ENCODE measurements around the gene HSPA1A.
A peak's percentile ranks its signal among the peaks of the same experiment; 100 is the strongest.
"Not testable (repeated sequence)": the region's sequence is repeated elsewhere in the genome, so short reads cannot be mapped to it uniquely, and the experiment has no call there.

HSPA1A gene

DNA sequence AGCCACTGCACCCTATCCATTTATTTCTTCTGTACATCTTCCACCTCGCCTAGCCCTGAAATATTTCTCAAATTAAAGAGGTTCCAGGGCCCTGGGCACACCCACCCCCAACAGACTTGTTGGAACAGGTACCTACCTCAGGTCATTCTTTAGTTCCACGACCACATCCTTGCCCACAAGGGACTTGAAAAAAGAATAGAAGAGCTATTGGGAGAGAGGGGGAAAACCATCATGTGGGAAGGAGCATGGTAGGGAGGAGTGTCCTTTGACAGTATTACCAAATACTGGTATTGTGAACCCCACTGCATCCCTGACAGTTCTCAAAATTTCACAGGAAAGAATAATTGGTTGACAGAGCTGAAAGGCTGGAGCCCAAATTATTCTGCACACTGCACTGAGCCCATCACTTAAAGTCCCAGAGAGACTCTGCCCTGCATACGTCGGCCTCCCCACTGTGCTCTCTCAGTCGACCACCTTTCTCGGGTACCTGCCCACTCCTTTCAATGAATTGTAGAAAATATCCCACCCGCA is 9.3 kb upstream of the HSPA1A start:
- H3K27me3 ChIP-seq (ENCODE audit: insufficient read depth, low read depth, severe bottlenecking): no peaks in the 10 kb centered on the region
- peak overlapping the region; percentile 83 for H3K4me3 ChIP-seq (ENCODE audit: low read depth, low read length)
- H3K36me3 ChIP-seq: peaks cover 46% of the 10 kb centered on the region
- H3K9me3 ChIP-seq (ENCODE audit: severe bottlenecking): peaks cover 13% of the 10 kb centered on the region
- TF ChIP-seq, protein P1, sequence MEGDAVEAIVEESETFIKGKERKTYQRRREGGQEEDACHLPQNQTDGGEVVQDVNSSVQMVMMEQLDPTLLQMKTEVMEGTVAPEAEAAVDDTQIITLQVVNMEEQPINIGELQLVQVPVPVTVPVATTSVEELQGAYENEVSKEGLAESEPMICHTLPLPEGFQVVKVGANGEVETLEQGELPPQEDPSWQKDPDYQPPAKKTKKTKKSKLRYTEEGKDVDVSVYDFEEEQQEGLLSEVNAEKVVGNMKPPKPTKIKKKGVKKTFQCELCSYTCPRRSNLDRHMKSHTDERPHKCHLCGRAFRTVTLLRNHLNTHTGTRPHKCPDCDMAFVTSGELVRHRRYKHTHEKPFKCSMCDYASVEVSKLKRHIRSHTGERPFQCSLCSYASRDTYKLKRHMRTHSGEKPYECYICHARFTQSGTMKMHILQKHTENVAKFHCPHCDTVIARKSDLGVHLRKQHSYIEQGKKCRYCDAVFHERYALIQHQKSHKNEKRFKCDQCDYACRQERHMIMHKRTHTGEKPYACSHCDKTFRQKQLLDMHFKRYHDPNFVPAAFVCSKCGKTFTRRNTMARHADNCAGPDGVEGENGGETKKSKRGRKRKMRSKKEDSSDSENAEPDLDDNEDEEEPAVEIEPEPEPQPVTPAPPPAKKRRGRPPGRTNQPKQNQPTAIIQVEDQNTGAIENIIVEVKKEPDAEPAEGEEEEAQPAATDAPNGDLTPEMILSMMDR (IDR thresholded peaks at IDR 0.05; ENCODE audit: low read depth, low read length): no peak
- peak overlapping the region; percentile 87 for H3K27ac ChIP-seq
- no peak for DNase-seq

DNA sequence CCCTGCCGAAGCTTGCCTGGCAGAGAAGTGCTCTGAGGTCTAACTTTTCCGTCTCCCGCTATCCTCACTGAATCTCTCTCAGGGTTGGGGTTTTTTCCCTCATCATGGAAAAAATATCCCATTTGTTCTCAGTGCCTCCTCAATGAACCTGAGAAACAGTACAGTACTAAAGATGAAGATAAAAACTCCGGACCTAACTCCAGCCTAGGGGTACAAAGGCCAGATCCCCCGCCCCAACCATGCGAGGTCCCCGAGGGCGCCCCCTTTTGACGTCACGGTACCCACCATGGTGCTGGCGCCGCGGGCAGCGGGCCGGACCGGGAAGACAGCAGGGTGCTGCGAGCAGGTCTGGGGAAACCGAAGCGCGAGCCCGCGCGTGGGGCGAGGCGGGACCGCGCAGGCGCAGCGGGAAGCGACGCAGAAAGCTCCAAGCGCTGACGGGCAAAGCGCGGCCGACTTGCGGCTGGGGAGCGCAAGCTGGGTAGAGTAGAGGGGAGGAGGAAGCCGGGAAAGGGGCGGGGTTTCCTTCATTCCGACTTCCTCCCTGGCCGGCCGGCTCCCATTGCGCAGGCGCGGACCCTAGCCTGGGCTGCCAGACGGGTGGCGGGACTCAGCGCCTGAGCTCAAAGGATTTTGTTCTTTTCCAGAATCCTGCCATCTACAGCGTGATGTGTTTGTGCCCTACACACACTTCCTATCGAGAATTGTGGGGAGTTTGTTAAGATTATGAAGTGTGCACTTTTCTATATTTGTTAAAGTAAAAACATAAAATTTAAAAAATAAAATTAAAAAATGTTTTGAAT is 8.7 kb upstream of the HSPA1A start, which contains the start of gene LSM2:
TSS of gene LSM2 (minus strand) at position 497 of the 803 bp plus-strand sequence. CDS start at position 288, 209 bp downstream.
- TF ChIP-seq, protein P1 (IDR thresholded peaks at IDR 0.05; ENCODE audit: low read depth, low read length): peak; percentile 57
- H3K9me3 ChIP-seq (ENCODE audit: severe bottlenecking): peaks cover 17% of the 10 kb centered on the region

DNA sequence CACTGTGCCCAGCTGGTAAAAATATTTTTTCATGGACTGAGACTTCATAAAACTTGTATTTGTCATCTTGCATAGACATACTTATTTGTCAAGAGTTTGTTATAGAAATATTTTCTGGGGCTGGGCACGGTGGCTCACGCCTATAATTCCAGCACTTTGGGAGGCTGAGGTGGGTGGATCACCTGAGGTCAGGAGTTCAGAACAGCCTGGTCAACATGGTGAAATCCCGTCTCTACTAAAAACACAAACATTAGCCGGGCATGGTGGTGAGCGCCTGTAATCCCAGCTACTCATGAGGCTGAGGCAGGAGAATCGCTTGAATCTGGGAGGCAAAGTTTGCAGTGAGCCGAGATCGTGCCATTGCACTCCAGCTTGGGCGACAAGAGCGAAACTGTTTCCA is 6.7 kb upstream of the HSPA1A start:
- Histone ChIP-seq H3K9me3 (ENCODE audit: severe bottlenecking) (peaks cover 24% of the 10 kb centered on the region), H3K36me3 (peaks cover 21% of the 10 kb centered on the region), H3K4me3 (ENCODE audit: low read depth, low read length) (peak overlapping the region; percentile 2; the same call in 1 of the 2 replicates), H3K27ac (peak overlapping the region; percentile 87)
- H3K27me3 ChIP-seq (ENCODE audit: insufficient read depth, low read depth, severe bottlenecking): not testable (repeated sequence)
- DNase-seq: peak; percentile 85

More for the DNA sequence above, 8.7 kb upstream of the HSPA1A start, which contains the start of gene LSM2:
- Histone ChIP-seq H3K36me3 (peaks cover 40% of the 10 kb centered on the region), H3K27ac (peak within 1 kb of the TSS; percentile 87), H3K27me3 (ENCODE audit: insufficient read depth, low read depth, severe bottlenecking) (no peaks in the 10 kb centered on the region), H3K4me3 (ENCODE audit: low read depth, low read length) (peak within 1 kb of the TSS; percentile 83)
- DNase-seq: peak; percentile 100

DNA sequence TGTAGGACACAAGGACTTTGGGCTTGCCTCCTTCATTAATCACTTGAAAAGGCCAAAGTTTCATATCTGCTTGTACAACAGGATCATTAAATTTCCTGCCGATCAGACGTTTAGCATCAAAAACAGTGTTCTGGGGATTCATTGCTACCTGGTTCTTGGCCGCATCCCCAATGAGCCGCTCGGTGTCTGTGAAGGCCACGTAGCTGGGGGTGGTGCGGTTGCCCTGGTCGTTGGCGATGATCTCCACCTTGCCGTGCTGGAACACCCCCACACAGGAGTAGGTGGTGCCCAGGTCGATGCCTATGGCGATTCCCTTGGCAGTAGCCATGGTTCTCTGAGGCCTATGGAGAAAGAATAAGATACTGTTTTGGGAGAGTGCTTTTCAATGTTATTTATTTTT is 3.7 kb upstream of the HSPA1A start:
- Histone ChIP-seq H3K27ac (no peak overlapping the region), H3K36me3 (no peaks in the 10 kb centered on the region), H3K4me3 (ENCODE audit: low read depth, low read length) (no peak overlapping the region), H3K27me3 (ENCODE audit: insufficient read depth, low read depth, severe bottlenecking) (no peaks in the 10 kb centered on the region), H3K9me3 (ENCODE audit: severe bottlenecking) (peaks cover 42% of the 10 kb centered on the region)
- no peak for DNase-seq
- TF ChIP-seq, protein P1 (IDR thresholded peaks at IDR 0.05; ENCODE audit: low read depth, low read length): no peak

DNA sequence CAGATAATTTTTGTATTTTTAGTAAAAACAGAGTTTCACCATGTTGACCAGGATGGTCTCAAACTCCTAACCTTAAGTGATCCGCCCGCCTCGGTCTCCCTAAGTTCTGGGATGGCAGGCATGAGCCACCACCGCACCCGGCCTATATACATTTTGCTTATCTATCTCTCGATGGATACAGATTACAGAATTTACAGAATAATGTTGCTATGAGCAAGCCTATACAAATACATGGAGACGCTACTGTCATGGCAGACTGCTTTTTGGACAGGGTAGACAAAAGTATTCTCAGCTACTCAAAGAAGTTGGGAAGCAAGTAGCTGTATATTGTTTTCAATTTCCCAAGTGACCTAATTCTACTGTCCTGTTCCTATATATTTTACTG is 1.9 kb upstream of the HSPA1A start:
- TF ChIP-seq, protein P1 (IDR thresholded peaks at IDR 0.05; ENCODE audit: low read depth, low read length): no peak
- H3K9me3 ChIP-seq (ENCODE audit: severe bottlenecking): peaks cover 42% of the 10 kb centered on the region
- DNase-seq: no peak
- H3K27me3 ChIP-seq (ENCODE audit: insufficient read depth, low read depth, severe bottlenecking): no peaks in the 10 kb centered on the region
- H3K4me3 ChIP-seq (ENCODE audit: low read depth, low read length): no peak overlapping the region
- H3K36me3 ChIP-seq: no peaks in the 10 kb centered on the region
- H3K27ac ChIP-seq: no peak overlapping the region

DNA sequence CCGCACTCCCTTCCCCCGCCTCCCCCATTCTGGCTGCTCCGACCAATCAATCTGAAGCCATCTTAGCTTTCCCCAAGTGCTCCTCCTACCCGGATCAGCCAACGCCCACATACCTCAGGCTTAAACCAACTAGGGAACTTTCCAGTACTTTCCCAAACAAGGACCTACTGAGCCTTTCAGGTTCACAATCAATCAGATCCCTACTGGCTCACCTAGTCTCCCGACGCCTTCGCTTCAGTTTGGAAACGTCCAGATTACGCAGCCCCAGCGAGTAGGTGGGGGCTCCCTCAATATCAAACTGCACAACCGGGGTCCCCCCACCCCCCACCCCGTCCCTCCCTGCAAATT is 692 bp upstream of the HSPA1A start:
- Histone ChIP-seq H3K36me3 (no peaks in the 10 kb centered on the region), H3K27ac (no peak overlapping the region), H3K9me3 (ENCODE audit: severe bottlenecking) (peaks cover 39% of the 10 kb centered on the region), H3K27me3 (ENCODE audit: insufficient read depth, low read depth, severe bottlenecking) (no peaks in the 10 kb centered on the region), H3K4me3 (ENCODE audit: low read depth, low read length) (no peak overlapping the region)
- no peak for DNase-seq
- TF ChIP-seq, protein P1 (IDR thresholded peaks at IDR 0.05; ENCODE audit: low read depth, low read length): no peak

DNA sequence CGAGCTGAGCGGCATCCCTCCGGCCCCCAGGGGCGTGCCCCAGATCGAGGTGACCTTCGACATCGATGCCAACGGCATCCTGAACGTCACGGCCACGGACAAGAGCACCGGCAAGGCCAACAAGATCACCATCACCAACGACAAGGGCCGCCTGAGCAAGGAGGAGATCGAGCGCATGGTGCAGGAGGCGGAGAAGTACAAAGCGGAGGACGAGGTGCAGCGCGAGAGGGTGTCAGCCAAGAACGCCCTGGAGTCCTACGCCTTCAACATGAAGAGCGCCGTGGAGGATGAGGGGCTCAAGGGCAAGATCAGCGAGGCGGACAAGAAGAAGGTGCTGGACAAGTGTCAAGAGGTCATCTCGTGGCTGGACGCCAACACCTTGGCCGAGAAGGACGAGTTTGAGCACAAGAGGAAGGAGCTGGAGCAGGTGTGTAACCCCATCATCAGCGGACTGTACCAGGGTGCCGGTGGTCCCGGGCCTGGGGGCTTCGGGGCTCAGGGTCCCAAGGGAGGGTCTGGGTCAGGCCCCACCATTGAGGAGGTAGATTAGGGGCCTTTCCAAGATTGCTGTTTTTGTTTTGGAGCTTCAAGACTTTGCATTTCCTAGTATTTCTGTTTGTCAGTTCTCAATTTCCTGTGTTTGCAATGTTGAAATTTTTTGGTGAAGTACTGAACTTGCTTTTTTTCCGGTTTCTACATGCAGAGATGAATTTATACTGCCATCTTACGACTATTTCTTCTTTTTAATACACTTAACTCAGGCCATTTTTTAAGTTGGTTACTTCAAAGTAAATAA is 2.0 kb downstream of the HSPA1A start:
- H3K9me3 ChIP-seq (ENCODE audit: severe bottlenecking): peaks cover 31% of the 10 kb centered on the region
- not testable (repeated sequence) for H3K36me3 ChIP-seq; H3K4me3 ChIP-seq (ENCODE audit: low read depth, low read length); DNase-seq; H3K27me3 ChIP-seq (ENCODE audit: insufficient read depth, low read depth, severe bottlenecking); H3K27ac ChIP-seq

DNA sequence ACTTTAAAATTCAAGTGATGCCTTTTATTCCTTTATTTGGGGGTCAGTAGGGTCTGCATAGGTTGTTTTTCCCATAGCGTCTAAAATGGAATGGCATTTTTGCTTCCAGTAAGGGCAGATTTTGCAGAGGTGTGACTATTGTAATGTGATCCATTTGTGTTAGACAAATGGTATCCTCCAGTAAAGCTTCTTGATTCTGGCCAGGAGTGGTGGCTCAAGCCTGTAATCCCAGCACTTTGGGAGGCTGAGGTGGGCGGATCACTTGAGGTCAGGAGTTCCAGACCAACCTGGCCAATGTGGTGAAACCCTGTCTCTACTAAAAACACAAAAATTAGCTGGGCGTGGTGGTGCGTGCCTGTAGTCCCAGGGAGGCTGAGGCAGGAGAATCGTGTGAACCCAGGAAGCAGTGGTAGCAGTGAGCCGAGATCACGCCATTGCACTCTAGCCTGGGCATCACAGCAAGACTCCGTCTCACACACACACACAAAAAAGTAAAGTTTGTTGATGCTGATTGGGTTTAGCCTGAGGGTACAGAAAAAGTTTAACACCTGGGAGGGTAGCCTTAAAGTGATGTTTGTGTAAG is 2.7 kb downstream of the HSPA1A start:
- H3K27me3 ChIP-seq (ENCODE audit: insufficient read depth, low read depth, severe bottlenecking); H3K4me3 ChIP-seq (ENCODE audit: low read depth, low read length); H3K27ac ChIP-seq; DNase-seq; H3K36me3 ChIP-seq: not testable (repeated sequence)
- H3K9me3 ChIP-seq (ENCODE audit: severe bottlenecking): peaks cover 31% of the 10 kb centered on the region
